OCI-LY7 (cell line): ENCODE measurements around the gene ZNF208. TPM values are rescaled to one million over a fixed set of nuclear protein-coding genes. Genes with fewer than 3 reads are reported as not detected.

Experiments
- BruUV-seq: library from RNA; stranded (reverse); fragments of 400-500 nt; replicated peaks from 2 replicates; lab custom pipeline; 2021; lab: Mats Ljungman, UMichigan
- CTCF ChIA-PET: fragments of 300-600 bp; sonication (Branson Sonifier 250); formaldehyde crosslinking; loops from one replicate; lab custom pipeline; 2022; ENCODE audit warnings: antibody characterized with exemption; ENCODE audit not compliant: unreplicated experiment; lab: Charles Lee
- POLR2A ChIA-PET: fragments of 300-600 bp; sonication (Branson Sonifier 250); formaldehyde crosslinking; loops from one replicate; lab custom pipeline; 2022; ENCODE audit warnings: antibody characterized with exemption; lab: Charles Lee
- DNase-seq: peaks from one replicate; pipeline ENCODE4 v3.0.0-alpha.2; 2015; ENCODE audit warnings: low spot score
- H2AFZ ChIP-seq: fragments of 200-600 bp; sonication (generic), shearing (Covaris generic); 2 replicates; pipeline ENCODE4 v1.6.1; 2014; ENCODE audit warnings: mild to moderate bottlenecking, antibody characterized with exemption, low read length, moderate library complexity
- H3K27ac ChIP-seq: fragments of 200-600 bp; sonication (generic); 2 replicates; pipeline ENCODE4 v1.5.1; 2014; ENCODE audit warnings: mixed run types, low read depth, mild to moderate bottlenecking, moderate library complexity, low read length, inconsistent platforms; ENCODE audit not compliant: poor library complexity, severe bottlenecking
- H3K36me3 ChIP-seq: fragments of 200-600 bp; sonication (generic); 2 replicates; pipeline ENCODE4 v1.6.1; 2014; ENCODE audit warnings: mild to moderate bottlenecking, antibody characterized with exemption, low read length, moderate library complexity, mixed read lengths; ENCODE audit not compliant: insufficient read depth
- H3K4me1 ChIP-seq: fragments of 200-600 bp; sonication (generic); 2 replicates; pipeline ENCODE4 v1.5.1; 2014; ENCODE audit warnings: mild to moderate bottlenecking, low read length; ENCODE audit not compliant: insufficient read depth, poor library complexity, severe bottlenecking
- H3K4me2 ChIP-seq: fragments of 200-600 bp; sonication (generic); 2 replicates; pipeline ENCODE4 v1.6.1; 2014; ENCODE audit warnings: mild to moderate bottlenecking, low read length
- H3K4me3 ChIP-seq: fragments of 200-600 bp; sonication (generic); 2 replicates; pipeline ENCODE4 v1.5.1; 2014; ENCODE audit warnings: mild to moderate bottlenecking, low read depth, low read length; ENCODE audit not compliant: poor library complexity, severe bottlenecking
- H3K79me2 ChIP-seq: fragments of 200-600 bp; sonication (generic); 2 replicates; pipeline ENCODE4 v1.6.1; 2016; ENCODE audit warnings: low read depth, mild to moderate bottlenecking, low read length, moderate library complexity, mixed read lengths; ENCODE audit not compliant: insufficient read depth
- H3K9me2 ChIP-seq: fragments of 200-600 bp; sonication (generic); 2 replicates; pipeline ENCODE4 v1.6.1; 2016; ENCODE audit warnings: mild to moderate bottlenecking, low read length, mixed read lengths; ENCODE audit not compliant: insufficient read depth
- H3K9me3 ChIP-seq: fragments of 200-600 bp; sonication (generic); 2 replicates; pipeline ENCODE4 v1.6.1; 2014; ENCODE audit warnings: mild to moderate bottlenecking, mixed run types, low read length, mixed read lengths
- H4K20me1 ChIP-seq: fragments of 200-600 bp; sonication (generic); 2 replicates; pipeline ENCODE4 v1.6.1; 2014; ENCODE audit warnings: mild to moderate bottlenecking, antibody characterized with exemption, low read length, moderate library complexity, mixed read lengths; ENCODE audit not compliant: insufficient read depth
- CTCF ChIP-seq: fragments of 200-600 bp; sonication (generic); conservative IDR thresholded peaks from 2 replicates; pipeline ENCODE4 v1.5.1; 2014; ENCODE audit warnings: mild to moderate bottlenecking, antibody characterized with exemption, low read length, moderate library complexity, mixed read lengths
- EZH2phosphoT487 ChIP-seq: fragments of 200-600 bp; sonication (generic); IDR thresholded peaks from 2 replicates; pipeline ENCODE4 v1.6.1; 2018; ENCODE audit warnings: low read depth, borderline replicate concordance, mild to moderate bottlenecking, mixed run types, antibody characterized with exemption, low read length, moderate library complexity, mixed read lengths
- intact Hi-C: fragments of 100-400 bp; cut with micrococcal nuclease; formaldehyde crosslinking; loops from one replicate; pipeline ENCODE4 v1.10.0; 2022; ENCODE audit not compliant: unreplicated experiment
- total RNA-seq, 2 experiments: library from RNA; depleted of rRNA in 1 of 2; stranded (reverse); fragments of >200 nt in 1 of 2; shearing (Covaris generic) in 1 of 2; gene quantifications; 2 replicates each; pipeline ENCODE4 v1.2.3, GENCODE V29; 2014 to 2022

ZNF208 gene
- total RNA-seq, 2 experiments from 2014 or later: not detected

GRCh38 chr19:21883516-21883915, 127.2 kb downstream of the ZNF208 start:
- ChIA-PET POLR2A (no interaction called here), CTCF (no interaction called here)
- no peaks in the 10 kb centered on the region for H3K36me3 ChIP-seq
- BruUV-seq: no TSS peak
- H3K9me2 ChIP-seq: no peaks in the 10 kb centered on the region
- no peaks in the 10 kb centered on the region for H3K79me2 ChIP-seq
- H4K20me1 ChIP-seq: no peaks in the 10 kb centered on the region
- no peak overlapping the region for H3K4me3 ChIP-seq
- no peaks in the 10 kb centered on the region for H3K9me3 ChIP-seq
- no peak for TF ChIP-seq CTCF
- TF ChIP-seq EZH2phosphoT487: no peak
- no peak overlapping the region for H2AFZ ChIP-seq
- H3K4me1 ChIP-seq: no peaks in the 10 kb centered on the region
- no peak overlapping the region for H3K4me2 ChIP-seq
- intact Hi-C loops: no loop called here
- H3K27ac ChIP-seq: no peak overlapping the region
- no peak for DNase-seq

Other genes with a start within 250 kb of the ZNF208 start
- gene ZNF100, start 243.4 kb downstream of the ZNF208 start, total RNA-seq (2014; rRNA removed; shearing (Covaris generic)): 19.1 and 25.0 TPM in 2 replicates
- gene ZNF100, start 243.4 kb downstream of the ZNF208 start, total RNA-seq (2022): 38.5 and 39.4 TPM in 2 replicates
- 31.5 and 39.7 TPM in 2 replicates for gene ZNF43, start 174.8 kb downstream of the ZNF208 start, total RNA-seq (2014; rRNA removed; shearing (Covaris generic))
- 55.6 and 66.1 TPM in 2 replicates for gene ZNF43, start 174.8 kb downstream of the ZNF208 start, total RNA-seq (2022)
- 10.5 and 14.0 TPM in 2 replicates for gene ZNF257, start 41.5 kb upstream of the ZNF208 start, total RNA-seq (2014; rRNA removed; shearing (Covaris generic))
- gene ZNF257, start 41.5 kb upstream of the ZNF208 start, total RNA-seq (2022): 6.9 and 7.8 TPM in 2 replicates
- not detected in 2 replicates for gene ZNF676, start 186.0 kb upstream of the ZNF208 start, total RNA-seq (2014; rRNA removed; shearing (Covaris generic))
- gene ZNF676, start 186.0 kb upstream of the ZNF208 start, total RNA-seq (2022): not detected in 2 replicates